Spinal cord (tissue), 10 donors: ENCODE data around the gene GOLGA3. TPM values are rescaled to one million over a fixed set of nuclear protein-coding genes. Genes with fewer than 3 reads are reported as not detected.
"Not testable (repeated sequence)": the region's sequence is repeated elsewhere in the genome, so short reads cannot be mapped to it uniquely, and the experiment has no call there.

ENCODE experiments used
- DNase-seq, 6 donors: peaks; one replicate each; pipeline versions ENCODE4 v3.0.0 to v3.0.0-alpha.2; 2013 to 2015; ENCODE audit warnings: low spot score in 6 of 6, low read depth in 4 of 6
- H3K27ac ChIP-seq: one replicate; pipeline ENCODE4 v1.5.1; 2013; ENCODE audit warnings: low read depth, low read length, control low read depth
- H3K27me3 ChIP-seq: one replicate; pipeline ENCODE4 v1.6.1; 2013; ENCODE audit warnings: low read length; ENCODE audit not compliant: control insufficient read depth, insufficient read depth
- H3K36me3 ChIP-seq: one replicate; pipeline ENCODE4 v1.6.1; 2013; ENCODE audit warnings: low read length; ENCODE audit not compliant: control insufficient read depth, insufficient read depth
- H3K4me1 ChIP-seq: one replicate; pipeline ENCODE4 v1.6.1; 2013; ENCODE audit warnings: low read length; ENCODE audit not compliant: control insufficient read depth, insufficient read depth
- H3K4me3 ChIP-seq: one replicate; pipeline ENCODE4 v1.5.1; 2013; ENCODE audit warnings: low read depth, low read length, control low read depth
- H3K9me3 ChIP-seq: one replicate; pipeline ENCODE4 v1.6.1; 2013; ENCODE audit warnings: low read length; ENCODE audit not compliant: control insufficient read depth, insufficient read depth
- WGBS: methylation state at CpG from one replicate; pipeline ENCODE4 v1.1.5; 2013; ENCODE audit warnings: missing lambda C conversion rate; ENCODE audit not compliant: insufficient coverage; 5-methylcytosine and 5-hydroxymethylcytosine counted together
- polyA plus RNA-seq, 2 donors: library from polyadenylated mRNA; unstranded; fragments of 120-200 nt; gene quantifications; one replicate each; pipeline ENCODE4 v1.2.1, GENCODE V29; 2013; ENCODE audit not compliant: insufficient read length in 2 of 2
- total RNA-seq, 2 donors: library from RNA; depleted of rRNA in 1 of 2; stranded (reverse); fragments of 120-200 nt in 1 of 2; fragments of >200 nt in 1 of 2; gene quantifications; one replicate each; pipeline versions ENCODE4 v1.2.3 to v1.2.4, GENCODE V29; 2013 to 2014
- donor health status: healthy.

The GOLGA3 gene
- total and polyA plus RNA-seq, 4 donors: 33.0 to 50.4 (median 41.9) TPM

DNA sequence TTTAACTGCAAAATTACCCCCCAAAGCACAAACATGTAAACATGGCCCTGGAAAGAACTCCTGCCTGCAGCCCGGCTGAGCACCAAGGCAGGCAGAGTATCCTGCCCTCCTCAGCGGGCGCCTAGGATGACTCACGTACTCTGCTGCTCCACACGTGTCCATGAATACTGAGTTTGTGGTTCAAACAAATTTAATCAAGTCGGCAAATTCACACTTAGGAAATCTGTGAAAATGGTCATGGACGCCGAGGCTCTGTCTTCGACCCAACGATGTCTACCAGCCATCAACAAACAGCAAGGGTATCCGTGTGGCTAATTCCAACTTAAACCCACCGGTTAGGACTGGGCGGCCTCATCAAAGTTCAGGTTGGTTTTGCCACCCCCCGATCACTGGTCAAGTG, 25.5 kb downstream of the GOLGA3 start:
- DNase-seq: no peak
- peaks cover 98% of the 10 kb centered on the region for H3K36me3 ChIP-seq
- no peaks in the 10 kb centered on the region for H3K9me3 ChIP-seq
- H3K27me3 ChIP-seq: no peaks in the 10 kb centered on the region
- 97% methylated on average over 13 of the region's 14 CpGs for WGBS
- no peaks in the 10 kb centered on the region for H3K4me1 ChIP-seq
- no peak overlapping the region for H3K27ac ChIP-seq
- no peak overlapping the region for H3K4me3 ChIP-seq

- no peak overlapping the region for H3K27ac ChIP-seq
- no peaks in the 10 kb centered on the region for H3K9me3 ChIP-seq
- 95% methylated on average over 28 of the region's 28 CpGs for WGBS
- H3K36me3 ChIP-seq: peaks cover 98% of the 10 kb centered on the region
- no peaks in the 10 kb centered on the region for H3K27me3 ChIP-seq
- no peaks in the 10 kb centered on the region for H3K4me1 ChIP-seq
- H3K4me3 ChIP-seq: no peak overlapping the region
- DNase-seq: no peak
These were observed 26.9 kb downstream of the GOLGA3 start for GRCh38 chr12:132801741-132802140.

GRCh38 chr12:132798836-132799235, 29.8 kb downstream of the GOLGA3 start:
- H3K27me3 ChIP-seq: no peaks in the 10 kb centered on the region
- no peaks in the 10 kb centered on the region for H3K9me3 ChIP-seq
- WGBS: 99% methylated on average over 15 of the region's 15 CpGs
- H3K27ac ChIP-seq: no peak overlapping the region
- H3K4me1 ChIP-seq: no peaks in the 10 kb centered on the region
- DNase-seq: no peak
- no peak overlapping the region for H3K4me3 ChIP-seq
- H3K36me3 ChIP-seq: peaks cover 99% of the 10 kb centered on the region

DNA sequence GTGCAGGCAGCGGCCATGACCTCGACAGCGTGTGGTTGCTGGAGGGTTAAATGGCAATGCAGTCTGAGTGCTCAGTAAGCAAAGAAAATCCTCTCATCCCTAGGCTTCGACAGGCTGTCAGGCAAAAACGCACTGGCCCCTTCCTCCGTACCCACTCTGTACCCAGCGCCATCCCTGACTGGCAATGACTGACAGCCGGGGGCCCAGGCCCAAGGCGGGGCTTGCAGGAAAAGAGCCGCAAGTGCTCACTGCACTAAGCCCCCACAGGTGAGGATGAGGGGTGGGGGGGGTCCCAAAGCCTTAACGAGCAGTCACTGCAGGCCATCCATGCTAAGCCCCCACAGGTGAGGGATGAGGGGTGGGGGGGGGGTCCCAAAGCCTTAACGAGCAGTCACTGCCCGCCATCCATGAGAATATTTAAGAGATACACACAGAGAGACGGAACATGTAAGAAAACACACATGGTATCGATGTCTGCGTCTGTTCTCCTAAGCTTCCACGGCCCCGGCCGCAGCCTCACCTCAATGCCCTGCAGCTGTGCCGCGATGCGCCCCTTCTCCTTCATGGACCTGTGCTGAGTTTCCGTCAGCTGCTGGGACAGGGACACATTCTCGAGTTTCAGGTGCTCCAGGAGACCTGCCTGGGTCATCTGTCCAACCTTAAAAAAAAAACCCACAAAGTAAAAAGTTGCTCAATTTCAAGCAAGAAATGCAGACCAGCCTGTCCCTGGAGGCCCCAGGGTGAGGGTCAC, 30.7 kb downstream of the GOLGA3 start:
- H3K27me3 ChIP-seq: no peaks in the 10 kb centered on the region
- H3K27ac ChIP-seq: no peak overlapping the region
- H3K9me3 ChIP-seq: no peaks in the 10 kb centered on the region
- DNase-seq: no peak
- WGBS: 95% methylated on average over 16 of the region's 24 CpGs
- H3K4me3 ChIP-seq: no peak overlapping the region
- H3K4me1 ChIP-seq: no peaks in the 10 kb centered on the region
- peaks cover 97% of the 10 kb centered on the region for H3K36me3 ChIP-seq

DNA sequence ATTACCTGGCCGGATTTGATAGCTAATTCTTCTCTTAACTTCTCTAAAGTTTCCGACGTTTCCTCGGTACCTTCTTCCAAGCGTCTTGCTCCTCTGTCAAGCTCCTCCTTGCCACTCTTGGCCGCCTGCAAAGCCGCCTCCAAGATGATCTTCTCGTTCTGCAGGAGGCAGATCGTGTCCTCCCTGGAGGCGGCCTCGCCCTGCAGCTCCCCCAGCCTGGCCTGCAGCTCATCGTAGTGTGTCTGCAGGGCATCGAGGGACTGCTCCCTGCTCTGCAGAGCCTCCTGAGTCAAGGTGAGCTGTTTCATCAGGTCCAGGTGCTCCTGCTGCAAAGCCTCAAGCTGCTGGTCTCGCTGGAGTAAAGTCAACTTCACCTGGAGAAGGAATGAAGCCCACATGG, 32.8 kb downstream of the GOLGA3 start:
- Histone ChIP-seq H3K4me1 (no peaks in the 10 kb centered on the region), H3K4me3 (no peak overlapping the region), H3K27me3 (no peaks in the 10 kb centered on the region), H3K36me3 (peaks cover 87% of the 10 kb centered on the region), H3K9me3 (no peaks in the 10 kb centered on the region), H3K27ac (no peak overlapping the region)
- DNase-seq: no peak
- WGBS: 97% methylated on average over 14 of the region's 14 CpGs

GRCh38 chr12:132791940-132792339, 36.7 kb downstream of the GOLGA3 start:
- not testable (repeated sequence) for H3K4me3 ChIP-seq, DNase-seq, H3K27ac ChIP-seq, H3K27me3 ChIP-seq, H3K4me1 ChIP-seq, H3K9me3 ChIP-seq
- H3K36me3 ChIP-seq: peaks cover 84% of the 10 kb centered on the region
- 100% methylated on average over 1 of the region's 2 CpGs for WGBS

DNA sequence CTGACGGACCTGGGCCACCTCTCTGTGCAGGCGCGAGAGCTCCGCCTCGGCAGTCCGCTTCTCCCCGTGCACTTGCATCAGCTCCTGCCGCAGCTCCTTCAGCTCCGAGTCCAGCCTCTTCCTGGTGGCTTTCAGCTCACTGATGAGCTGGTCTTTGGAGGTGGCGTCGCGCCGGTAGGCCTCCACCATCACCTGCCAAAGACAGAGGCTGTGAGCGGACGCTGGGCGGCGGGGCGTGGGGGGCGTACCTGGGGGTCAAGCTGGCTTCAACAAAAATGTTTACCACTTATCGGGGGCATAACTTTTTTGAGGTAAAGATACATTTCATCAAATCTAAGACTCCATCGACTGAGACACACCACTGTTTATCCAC, 39.6 kb downstream of the GOLGA3 start:
- WGBS: 94% methylated on average over 21 of the region's 21 CpGs

GRCh38 chr12:132788375-132789098, 40.1 kb downstream of the GOLGA3 start:
- Histone ChIP-seq H3K27me3 (no peaks in the 10 kb centered on the region), H3K27ac (no peak overlapping the region), H3K4me1 (no peaks in the 10 kb centered on the region), H3K36me3 (peaks cover 84% of the 10 kb centered on the region), H3K9me3 (no peaks in the 10 kb centered on the region), H3K4me3 (no peak overlapping the region)
- WGBS: 96% methylated on average over 23 of the region's 29 CpGs
- no peak for DNase-seq

More for the DNA sequence above, 39.6 kb downstream of the GOLGA3 start:
- no peaks in the 10 kb centered on the region for H3K4me1 ChIP-seq
- no peaks in the 10 kb centered on the region for H3K27me3 ChIP-seq
- no peak for DNase-seq
- no peak overlapping the region for H3K27ac ChIP-seq
- peaks cover 84% of the 10 kb centered on the region for H3K36me3 ChIP-seq
- no peak overlapping the region for H3K4me3 ChIP-seq
- H3K9me3 ChIP-seq: no peaks in the 10 kb centered on the region

DNA sequence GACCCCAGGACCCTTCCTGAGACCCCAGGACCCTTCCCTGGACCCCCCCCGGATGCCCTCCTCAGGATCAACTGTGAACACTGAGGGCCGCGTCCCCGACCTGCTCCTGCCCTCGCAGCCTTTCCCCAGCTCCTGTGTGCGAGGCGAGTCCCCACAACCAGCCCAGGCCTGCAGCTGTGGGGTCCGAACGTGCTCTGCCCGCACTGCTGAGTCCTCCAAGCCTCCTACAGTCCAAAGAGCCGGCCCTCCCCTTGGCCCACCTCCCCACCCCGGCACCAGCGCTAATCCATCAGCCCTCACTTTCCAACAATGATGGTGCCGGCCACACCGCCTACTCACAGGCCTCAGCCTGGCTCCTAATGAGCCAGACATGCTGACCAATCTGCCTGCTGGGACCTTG, 40.8 kb downstream of the GOLGA3 start:
- no peaks in the 10 kb centered on the region for H3K9me3 ChIP-seq
- H3K36me3 ChIP-seq: peaks cover 87% of the 10 kb centered on the region
- 91% methylated on average over 15 of the region's 15 CpGs for WGBS
- H3K4me3 ChIP-seq: no peak overlapping the region
- H3K27ac ChIP-seq: no peak overlapping the region
- no peak for DNase-seq
- H3K27me3 ChIP-seq: no peaks in the 10 kb centered on the region
- no peaks in the 10 kb centered on the region for H3K4me1 ChIP-seq

- no peak overlapping the region for H3K4me3 ChIP-seq
- no peaks in the 10 kb centered on the region for H3K4me1 ChIP-seq
- no peak for DNase-seq
- H3K27me3 ChIP-seq: no peaks in the 10 kb centered on the region
- H3K36me3 ChIP-seq: peaks cover 93% of the 10 kb centered on the region
- no peak overlapping the region for H3K27ac ChIP-seq
- WGBS: 97% methylated on average over 20 of the region's 21 CpGs
- no peaks in the 10 kb centered on the region for H3K9me3 ChIP-seq
These were observed 42.5 kb downstream of the GOLGA3 start for GRCh38 chr12:132786192-132786591.
